ENCODE measurements around the gene RHOBTB3.

Gene RHOBTB3

DNA sequence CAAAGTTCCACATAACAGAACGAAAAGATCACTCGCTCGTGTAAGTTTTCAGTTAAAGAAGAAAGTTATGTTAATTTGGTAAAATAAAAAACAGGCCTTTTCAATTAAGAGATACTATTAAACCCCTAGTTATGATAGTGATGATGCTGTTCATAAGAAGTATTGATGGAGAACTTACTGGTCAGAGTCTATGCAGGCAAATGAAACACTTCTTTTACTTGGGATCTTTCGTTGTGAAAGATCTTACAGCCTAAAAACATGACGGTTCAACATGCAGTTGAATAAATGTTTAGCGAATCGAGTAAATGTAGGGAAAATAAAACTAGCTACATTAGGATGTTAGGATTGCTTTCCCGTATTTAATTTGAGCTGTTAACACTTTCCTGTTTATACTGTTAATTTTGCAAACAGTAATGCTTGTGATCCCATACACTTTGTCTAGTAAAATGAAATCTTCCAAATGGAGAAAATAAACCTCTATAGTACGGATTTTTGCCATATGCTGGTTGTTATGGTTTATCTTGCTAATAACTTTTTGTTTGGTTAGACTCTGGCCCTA is 2.0 kb downstream of the RHOBTB3 start:
- no peak for DNase-seq

DNA sequence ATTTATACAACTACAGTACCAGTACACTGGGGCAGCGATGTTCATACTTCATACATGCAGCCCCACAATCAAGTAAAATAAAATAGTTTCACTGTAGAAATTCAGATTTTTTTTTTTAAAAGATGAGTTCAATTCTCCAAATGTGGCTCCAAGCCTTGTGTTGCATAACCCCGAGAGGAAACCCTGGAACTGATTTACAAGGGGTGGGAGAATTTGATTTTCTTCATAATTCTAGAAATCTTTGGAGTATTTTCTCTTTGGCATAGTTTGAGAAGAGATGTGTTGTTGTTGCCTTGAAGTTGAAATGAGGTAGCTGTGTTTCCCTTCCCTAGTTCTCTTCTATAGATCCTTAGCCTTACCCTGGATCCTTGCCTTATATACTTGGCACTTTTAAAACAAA is 3.1 kb downstream of the RHOBTB3 start:
- DNase-seq = no peak

DNA sequence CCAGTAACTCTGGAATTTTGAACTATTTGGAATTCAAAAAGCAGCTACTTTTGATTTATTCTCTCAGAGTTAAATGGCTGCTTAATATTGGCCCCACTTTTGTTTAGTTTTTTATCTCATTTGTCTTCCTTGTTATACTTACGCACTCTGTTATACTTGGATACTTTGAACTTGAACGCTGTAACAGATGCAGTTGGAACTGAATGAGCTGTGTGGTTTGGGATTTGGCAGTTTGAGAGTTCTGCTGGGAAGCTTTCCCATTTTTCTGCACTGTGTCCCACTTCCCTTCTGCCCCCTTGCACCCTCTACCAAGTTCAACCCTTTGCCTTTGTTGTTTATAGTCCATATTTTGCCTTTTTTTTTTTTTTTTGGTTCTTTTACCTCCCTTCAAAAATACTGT is 3.8 kb downstream of the RHOBTB3 start:
- no peak for DNase-seq

DNA sequence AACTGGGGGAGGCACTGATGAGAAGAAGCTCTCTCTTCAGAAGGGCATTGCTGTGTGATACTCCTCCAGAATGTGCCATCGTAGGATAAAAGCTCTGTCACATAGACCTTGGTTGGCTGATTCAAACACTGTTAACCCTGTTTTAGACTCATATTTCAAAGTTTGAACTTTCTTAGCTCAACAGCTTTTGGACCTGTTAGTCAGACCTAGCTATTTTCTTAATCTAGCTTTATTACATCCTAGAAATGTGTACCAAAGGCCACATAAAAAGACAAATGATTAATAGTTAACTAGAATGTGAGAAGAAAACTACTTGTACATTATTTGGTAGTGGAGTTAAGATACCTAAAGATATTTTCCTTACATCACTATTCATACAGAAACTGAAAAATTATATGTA is 4.3 kb downstream of the RHOBTB3 start:
- DNase-seq = no peak

DNA sequence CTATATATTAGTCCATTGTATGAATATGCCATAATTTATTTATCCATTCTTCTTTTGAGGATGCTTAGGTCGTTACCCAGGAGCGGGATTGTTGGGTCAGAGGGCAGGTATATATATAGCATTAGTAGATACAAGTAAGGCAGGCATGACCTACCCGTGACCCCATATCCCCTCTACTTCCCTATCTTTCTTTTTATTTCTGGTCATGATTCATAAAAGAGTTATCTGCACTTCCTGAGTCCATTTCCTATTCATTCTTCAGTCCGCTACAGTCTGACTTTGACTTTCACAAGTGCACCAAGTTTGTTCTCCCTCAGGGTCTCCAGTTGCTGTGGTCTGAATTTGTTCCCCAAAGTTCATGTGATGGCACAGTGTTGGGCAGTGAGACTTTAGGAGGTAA is 6.9 kb downstream of the RHOBTB3 start:
- DNase-seq = no peak

DNA sequence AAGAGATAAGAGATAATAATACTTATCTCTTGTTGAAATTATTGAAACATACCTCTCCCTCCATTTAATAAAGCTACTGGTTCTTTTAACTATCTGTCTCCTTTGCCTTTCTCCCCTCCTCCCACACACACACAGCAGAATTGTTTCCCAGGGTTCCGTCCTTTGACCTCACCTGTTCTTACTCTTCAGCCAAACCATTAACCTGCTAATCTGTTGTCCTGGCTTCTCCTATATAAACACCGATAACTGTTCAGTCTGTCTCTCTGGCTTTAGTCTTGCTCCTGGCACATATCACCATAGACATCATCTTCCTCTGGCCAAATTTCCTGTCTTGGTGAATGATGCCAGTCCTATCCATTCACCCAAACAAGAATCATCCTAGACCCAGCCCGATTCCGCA is 7.7 kb downstream of the RHOBTB3 start:
- DNase-seq = no peak

DNA sequence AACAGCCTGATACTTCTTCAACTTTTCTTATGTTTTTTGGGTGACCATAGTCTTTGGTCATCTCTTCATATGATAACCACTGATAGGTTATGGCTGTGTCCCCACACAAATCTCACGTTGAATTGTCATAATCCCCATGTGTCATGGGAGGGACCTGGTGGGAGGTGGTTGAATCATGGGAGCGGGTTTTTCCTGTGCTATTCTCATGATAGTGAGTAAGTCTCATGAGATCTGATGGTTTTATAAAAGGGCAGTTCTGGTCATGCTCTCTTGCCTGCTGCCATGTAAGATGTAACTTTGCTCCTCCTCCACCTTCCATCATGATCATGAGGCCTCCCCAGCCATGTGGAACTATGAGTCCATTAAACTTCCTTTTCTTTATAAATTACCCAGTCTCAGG is 8.7 kb downstream of the RHOBTB3 start:
- DNase-seq = no peak

DNA sequence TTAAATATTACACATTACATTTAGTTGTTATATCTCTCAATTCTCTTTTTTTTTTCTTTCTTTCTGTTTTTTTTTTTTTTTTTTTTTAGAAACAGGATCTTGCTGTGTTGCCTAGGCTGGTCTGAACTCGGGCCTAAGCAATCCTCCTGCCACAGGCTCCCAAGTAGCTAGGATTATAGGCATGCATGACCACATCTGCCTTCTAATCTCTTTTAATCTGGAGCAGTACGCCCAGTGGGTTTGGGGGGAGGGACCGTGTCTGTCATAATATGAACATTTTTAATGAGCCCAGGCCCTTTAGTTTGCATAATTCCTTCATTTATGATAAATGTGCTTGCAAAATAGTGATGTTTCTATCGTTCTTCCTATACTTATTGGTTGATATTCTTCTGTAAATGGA is 10.3 kb downstream of the RHOBTB3 start:
- no peak for DNase-seq

DNA sequence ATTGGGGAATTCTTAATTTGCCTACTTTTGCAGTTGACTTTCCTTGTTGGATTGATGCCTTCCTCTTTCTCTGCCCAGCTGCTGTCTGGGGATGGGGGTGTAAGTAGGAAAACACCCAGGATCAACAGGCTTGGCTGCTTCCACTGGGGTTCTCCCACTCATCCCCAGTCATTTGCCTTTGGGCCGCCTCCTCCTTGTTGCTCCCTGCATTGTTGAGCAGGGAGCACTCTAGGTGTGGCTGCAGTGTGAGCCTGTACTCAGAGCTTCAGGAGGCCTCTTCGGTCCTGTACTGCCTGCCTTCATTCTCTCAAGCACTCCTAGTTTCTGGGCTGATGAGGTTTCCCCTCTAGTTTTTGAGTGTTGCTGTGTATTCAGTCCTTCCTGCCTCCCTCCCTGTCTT is 12.1 kb downstream of the RHOBTB3 start:
- no peak for DNase-seq

DNA sequence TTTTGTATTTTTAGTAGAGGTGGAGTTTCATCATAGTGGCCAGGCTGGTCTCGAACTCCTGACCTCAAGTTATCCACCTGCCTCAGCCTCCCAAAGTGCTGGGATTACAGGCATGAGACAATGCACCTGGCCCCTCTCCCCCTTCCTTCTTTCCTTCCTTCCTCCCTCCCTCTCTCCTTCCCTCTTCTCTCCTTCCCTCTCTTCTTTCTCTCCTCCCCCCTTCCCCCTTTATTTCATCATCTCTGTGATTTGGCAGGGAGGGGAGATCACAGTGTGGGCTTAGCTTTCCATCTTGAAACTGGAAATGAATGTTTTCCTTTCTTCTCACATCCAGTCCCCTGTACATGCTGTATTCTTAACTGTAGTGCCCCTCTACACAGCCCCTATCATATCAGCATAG is 12.7 kb downstream of the RHOBTB3 start:
- no peak for DNase-seq

DNA sequence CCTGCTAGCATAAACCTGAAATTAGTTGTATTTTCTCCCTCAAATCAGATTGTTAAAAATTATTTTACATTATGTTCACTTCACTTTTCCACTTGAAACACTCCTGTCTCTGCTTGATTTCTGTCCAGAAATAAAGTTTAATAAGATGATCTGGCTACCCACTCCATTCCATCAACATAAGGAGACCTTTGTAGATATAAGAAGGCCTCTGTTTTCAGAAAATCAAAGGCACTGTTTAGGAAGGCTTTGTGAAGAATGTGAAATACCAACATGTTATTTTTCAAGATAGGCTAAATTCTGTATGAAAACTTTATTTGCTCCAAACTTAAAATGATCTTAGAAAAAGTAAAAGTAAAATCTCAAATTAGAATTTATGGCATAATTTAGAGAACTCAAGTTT is 15.1 kb downstream of the RHOBTB3 start:
- DNase-seq = no peak

DNA sequence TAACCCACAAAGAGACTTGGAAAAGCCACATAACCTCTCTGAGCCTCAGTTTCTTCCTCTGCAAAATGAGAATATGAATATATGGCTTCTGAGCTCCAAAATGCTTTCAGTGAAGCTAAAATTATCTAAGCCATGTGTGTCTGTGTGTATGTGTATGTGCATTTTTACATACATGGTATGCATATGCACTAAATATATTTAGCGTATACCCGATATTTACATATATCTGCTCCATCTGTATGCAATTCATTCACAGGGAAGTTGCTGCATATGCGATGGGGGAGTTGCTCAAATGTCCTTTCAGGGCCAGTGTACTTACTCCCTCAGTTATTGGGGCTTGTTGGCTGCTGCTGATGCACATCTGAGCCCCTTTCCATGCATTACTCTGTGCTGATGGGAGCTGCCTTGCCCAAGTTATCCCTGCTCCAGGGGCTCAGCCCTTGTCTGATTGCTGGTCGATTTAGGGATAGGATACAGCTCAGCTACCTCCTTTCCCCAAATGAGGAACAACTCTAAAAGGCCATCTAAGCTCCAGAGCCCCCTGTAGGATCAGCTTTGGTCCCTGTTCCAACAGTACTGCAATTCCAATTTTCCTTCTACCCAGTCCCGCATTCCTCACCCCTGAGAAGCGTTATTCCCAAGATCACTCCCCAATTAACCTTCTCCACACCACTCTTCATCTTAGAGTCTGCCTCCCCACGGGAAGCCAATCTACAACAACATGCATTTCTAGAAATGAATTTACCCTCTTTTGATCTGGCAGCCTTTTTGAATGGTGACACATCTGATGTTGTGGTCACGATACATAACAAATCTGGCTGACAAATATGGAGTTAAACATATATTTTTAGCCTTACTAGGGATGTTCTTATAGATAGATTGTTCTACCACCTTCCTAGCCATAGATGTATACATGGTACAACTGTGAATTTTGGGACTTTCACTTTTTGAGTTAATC is 15.9 kb downstream of the RHOBTB3 start:
- no peak for DNase-seq

DNA sequence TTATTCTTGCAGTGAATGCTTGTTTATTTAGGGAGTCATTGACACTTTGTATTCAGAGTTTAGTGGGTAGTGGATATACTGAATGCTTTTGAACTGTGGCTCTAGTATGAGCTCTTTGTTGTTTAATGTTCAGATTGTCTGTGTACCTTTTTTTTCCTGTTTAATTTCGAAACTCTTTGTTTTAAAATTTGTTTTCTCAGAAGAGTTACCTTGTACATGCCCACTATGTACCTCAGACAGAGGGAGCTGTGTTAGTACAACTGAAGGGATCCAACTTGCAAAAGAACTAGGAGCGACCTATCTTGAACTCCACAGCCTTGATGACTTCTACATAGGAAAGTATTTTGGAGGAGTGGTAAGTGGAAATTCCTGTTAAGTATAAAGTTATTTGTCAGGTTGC is 17.0 kb downstream of the RHOBTB3 start:
- no peak for DNase-seq

DNA sequence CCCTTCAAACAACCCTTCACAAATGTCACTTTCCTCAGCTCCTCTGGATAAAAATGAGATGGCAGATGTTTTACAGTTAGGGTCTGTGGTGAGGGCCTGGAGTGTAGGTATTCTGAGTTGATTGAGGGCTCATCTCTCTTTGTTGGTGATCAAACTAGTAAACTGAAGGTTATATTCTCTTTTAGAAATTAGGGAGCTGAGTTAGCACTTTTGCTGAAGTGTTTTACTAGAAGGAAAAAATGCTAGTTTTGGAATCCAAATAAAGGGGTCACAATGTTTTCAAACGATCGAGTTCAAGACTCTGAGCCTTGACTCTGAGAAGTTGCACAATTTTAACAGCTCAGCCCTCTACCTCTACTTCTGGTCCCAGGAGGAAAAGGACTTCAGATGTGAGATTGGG is 23.4 kb downstream of the RHOBTB3 start:
- DNase-seq = no peak

DNA sequence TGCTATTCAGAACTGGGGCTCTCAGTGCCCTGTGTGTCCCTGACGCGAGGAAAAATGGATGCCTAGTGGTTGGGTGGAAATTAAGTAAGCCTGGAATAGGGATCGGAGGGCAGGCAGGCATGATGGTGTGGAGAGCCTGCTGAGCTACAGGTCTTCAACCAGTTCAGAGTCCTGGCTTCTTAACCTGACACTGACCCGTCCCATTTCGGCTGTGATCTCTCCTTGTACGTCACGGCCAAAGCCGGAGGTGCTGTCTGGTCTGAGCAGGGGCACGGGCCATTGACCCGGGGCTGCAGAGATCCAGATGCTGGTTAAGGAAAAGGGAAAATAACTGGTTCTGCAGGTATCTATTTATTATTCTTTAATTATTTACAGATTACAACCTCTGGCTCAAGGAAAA is 27.9 kb downstream of the RHOBTB3 start:
- no peak for DNase-seq

DNA sequence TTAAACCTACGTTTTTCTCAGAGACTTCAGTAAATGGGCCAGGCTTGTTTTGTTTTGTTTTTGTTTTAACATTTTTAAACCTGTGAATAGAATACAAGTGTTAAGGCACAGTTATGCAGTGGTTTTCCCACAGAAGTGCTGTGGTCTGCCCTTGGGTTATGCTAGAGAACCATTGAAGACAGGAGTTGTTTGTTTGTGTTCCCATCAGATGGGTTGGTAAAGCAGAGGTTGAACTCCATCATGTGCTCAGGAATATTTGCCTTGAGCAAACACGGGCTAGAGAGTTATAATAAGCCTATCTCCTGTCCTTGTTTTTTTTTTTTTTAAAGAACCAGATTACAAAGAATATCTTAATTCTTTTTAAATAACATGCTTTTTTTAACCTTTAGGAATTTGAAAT is 28.5 kb downstream of the RHOBTB3 start:
- peak; percentile 48 for DNase-seq

DNA sequence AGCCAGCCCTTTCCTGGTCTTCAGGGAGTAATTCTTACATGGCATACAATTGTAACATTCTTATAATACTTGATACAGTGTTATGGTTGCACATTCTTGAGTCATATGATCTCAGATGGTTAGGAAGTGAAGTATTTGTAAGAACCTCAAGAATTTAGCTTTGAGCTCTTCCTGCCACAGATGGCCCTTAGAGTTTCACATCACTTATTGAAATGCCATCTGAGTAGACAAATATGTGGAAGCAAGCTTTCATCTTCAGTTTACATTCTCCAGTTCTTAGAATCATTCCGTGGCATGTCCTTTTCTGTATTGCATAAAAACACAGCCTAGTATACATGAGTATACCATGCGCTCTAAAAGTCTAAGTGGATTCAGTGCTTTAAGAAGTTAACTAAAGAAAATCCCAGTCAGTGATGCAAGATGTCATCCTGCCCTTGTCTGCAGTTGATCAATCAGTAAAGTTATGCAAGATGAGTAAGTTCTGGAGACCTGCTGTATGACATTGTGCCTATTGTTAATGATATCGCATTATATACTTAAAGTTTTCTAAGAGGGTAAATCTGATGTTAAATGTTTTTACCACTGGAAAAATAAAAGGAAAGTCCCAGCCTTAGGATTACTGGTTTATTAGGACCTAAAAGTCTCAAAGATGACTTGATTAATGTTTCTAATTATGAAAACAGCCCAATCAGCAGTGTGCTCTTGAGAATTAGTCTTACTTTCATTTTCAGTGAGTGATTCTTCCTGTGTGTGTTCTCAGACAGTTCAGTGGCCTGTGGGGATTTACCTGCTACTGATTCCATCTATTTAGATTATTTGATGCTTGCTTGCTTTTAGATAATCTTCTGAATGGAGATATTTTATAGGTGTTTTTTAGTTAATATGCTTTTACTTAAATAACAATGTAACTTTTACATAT is 29.4 kb downstream of the RHOBTB3 start:
- no peak for DNase-seq

DNA sequence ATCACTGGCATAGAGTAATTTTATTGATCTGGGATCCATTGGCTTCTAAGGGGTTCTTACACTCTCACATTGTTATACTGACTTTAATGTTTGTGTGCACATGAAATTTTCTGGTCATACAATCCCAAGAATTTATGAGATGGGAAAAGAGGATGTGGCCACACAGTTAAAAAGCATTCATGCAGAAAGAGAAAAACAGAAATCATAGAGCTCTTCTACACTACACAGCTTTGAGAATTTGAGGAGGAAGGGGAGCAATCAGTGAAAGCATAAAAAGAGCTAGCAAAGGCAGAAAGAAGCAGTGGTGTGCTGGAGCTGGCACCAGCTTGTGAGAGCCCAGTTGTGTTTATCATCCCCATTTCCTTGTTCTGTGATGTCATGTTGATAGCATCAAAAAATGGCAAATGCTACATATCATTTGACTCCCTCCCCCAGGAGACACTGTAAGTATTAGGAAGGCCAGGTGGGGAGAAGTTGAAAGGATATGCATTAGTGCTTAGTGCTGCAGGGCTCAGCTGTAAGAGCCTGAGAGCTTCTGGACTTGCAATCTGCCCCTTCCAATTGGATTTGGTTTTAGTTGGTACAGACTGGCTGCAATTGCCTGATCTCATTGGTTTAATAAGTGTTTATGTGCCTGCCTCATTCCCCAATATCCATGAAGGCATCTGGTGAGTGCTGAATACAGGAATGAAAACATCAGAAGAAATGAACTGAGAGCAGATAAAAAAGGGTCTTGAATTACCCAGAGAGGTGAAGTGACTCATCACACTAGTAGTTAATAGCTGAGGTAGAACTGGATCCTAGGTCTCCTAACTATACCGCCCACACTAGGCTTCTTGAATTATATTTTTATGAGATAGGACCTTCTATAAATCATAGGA is 30.9 kb downstream of the RHOBTB3 start:
- DNase-seq = no peak

DNA sequence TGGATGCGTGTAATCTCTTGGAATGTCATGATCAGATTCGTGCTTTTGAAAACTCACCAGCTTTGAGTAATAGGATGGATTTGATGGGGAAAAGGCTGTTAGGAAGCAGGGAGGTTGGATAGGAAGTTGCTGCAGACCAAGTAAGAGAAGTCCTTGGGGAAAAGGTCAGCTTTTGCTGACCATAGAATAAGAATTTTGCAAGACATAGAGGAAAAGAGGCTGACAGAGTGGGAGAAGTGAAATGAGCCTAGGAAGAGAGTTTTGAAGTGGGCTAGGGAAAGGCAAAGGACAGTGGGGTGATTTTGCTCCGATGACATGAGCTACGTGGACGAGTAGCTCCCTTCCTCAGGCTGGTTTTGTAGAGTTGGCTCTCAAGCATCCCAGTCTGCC is 31.5 kb downstream of the RHOBTB3 start:
- no peak for DNase-seq

DNA sequence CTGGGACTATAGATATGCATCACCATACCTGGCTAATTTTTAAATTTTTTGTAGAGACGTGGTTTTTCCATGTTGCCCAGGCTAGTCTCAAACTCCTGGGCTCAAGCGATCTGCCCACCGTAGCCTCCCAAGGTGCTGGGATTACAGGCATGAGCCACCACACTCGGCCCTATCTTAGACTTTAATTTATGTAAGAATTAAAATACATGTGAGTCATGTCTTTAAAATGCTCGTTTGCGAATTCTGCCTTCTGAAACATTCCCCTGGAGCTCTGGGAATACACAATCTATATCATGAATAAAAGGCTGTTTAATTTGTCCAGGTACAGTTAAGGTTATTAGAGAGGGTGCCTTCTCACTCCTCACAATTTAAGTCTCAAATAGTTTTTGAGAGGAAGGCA is 32.8 kb downstream of the RHOBTB3 start:
- DNase-seq = no peak

DNA sequence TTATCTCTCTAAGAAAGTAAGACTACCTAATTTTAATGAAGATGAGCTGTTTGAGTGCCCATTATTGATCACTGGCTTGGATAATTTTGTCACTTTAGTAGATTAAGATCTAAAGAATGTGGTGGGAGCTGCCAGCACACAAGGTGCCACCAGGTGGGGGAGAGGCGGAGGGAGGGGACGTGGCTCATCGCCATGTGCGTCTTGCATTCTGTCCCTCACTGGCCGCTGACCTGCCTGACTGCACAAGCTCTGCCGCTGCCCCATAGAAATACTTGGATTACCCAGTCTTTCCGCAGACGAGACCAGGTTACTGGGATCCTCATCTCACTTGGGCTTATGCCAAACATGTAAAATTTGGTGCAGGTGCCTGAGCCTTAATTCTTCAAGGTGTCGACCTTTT is 37.6 kb downstream of the RHOBTB3 start:
- no peak for DNase-seq

DNA sequence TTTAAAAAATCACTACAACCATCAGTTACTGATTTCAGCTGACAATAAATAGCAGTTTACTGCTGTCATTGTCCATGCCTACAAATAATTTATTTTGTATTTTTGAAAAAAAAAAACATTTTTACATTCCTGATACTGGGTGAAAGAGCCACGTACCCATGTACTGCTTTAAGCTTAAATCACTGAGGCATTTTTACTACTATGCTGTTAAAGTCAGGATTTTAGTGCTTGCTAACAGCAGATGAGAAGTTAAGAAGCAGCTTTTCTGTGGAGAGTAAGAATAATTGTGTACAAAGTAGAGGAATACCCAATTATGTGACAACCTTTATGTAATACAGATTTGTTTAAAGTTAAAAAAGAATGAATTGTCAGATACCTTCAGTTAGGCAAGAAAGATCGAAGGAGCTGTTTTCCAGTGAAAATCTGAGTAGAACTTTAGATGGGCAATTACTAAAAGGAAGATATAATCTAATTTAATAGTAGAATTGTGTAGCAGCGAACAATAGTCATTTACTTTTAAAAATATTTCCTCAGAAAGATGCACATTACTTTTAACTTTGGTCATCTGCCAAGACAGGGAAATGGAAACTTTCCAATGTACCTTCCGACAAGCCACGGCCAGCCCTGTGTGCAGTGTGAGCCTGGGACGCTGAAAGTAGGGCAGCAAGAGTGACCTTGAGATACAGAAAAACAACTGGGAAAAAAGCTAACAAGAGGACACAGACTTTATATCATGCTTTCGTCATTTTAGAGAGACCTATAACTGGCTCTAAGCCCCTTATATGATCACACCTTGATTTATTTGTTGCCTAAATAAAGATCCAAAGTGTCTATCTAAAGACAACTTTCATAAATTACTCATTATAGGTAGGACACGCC is 39.9 kb downstream of the RHOBTB3 start:
- no peak for DNase-seq

Measured in NCI-H526 treated with DMSO at 0.1 percent for 48 hours (cell line).